Vagina (tissue), 2 donors: ENCODE data around the gene MYO15B.

Experiments
- CTCF ChIP-seq, 3 experiments: fragments of 450-650 bp in 2 of 3; fragments of 200-600 bp in 1 of 3; sonication (generic) in 1 of 3; IDR thresholded peaks; one replicate each; pipeline ENCODE4 v1.5.1; 2017 to 2019; ENCODE audit warnings: antibody characterized with exemption in 3 of 3, mild to moderate bottlenecking in 2 of 3, moderate library complexity in 2 of 3
- POLR2A ChIP-seq, 2 donors: fragments of 450-650 bp; IDR thresholded peaks; one replicate each; pipeline ENCODE4 v1.6.1; 2017; ENCODE audit warnings: antibody characterized with exemption in 2 of 2, mild to moderate bottlenecking in 2 of 2, moderate library complexity in 2 of 2
- POLR2AphosphoS5 ChIP-seq, 2 donors: sonication (generic); formaldehyde crosslinking; IDR thresholded peaks; one replicate each; pipeline ENCODE4 v1.9.0; 2017; ENCODE audit warnings: antibody characterized with exemption in 2 of 2, mild to moderate bottlenecking in 2 of 2, low read depth in 1 of 2; ENCODE audit not compliant: insufficient read depth in 1 of 2

GRCh38 chr17:75622076-75622475 lies 34.5 kb downstream of the MYO15B start:
- TF ChIP-seq CTCF (IDR thresholded peaks at IDR 0.05) (no peak), POLR2A (IDR thresholded peaks at IDR 0.05) (no peak), POLR2AphosphoS5 (IDR thresholded peaks at IDR 0.05; ENCODE audit: insufficient read depth in 1 of 2, low read depth in 1 of 2) (no peak)
